Breast epithelium (tissue), 3 donors: ENCODE measurements around the gene TMED10.

Experiments
- POLR2A ChIP-seq: fragments of 450-650 bp; IDR thresholded peaks from one replicate; pipeline ENCODE4 v1.6.1; 2016; ENCODE audit warnings: antibody characterized with exemption, mild to moderate bottlenecking, moderate library complexity
- TF ChIP-seq, protein P1 (sequence below), 3 donors: fragments of 450-650 bp; IDR thresholded peaks; one replicate each; pipeline ENCODE4 v1.5.1; 2016 to 2017; ENCODE audit warnings: antibody characterized with exemption in 3 of 3, mild to moderate bottlenecking in 3 of 3, moderate library complexity in 3 of 3

DNA sequence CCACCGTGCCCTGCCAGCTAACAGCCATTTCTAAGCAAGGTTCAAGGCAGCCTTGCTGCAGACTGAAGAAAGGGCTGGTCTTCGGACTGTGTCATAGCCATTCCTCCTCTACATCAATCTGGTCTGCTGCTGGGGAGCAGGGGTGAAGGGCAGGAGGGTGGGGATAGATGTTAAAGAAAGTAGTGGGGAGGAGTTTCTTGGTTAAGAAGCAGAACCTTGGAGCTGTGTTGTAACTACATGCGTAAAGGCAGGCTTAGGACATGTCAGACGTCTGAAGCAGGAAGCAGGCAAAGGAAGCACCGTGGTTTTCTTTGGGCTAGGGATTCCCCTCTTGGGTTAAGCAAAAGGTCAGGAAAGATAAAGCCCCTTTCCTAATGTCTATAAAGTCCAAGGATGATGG, 31.5 kb downstream of the TMED10 start:
- no peak for TF ChIP-seq POLR2A
- TF ChIP-seq, protein P1, sequence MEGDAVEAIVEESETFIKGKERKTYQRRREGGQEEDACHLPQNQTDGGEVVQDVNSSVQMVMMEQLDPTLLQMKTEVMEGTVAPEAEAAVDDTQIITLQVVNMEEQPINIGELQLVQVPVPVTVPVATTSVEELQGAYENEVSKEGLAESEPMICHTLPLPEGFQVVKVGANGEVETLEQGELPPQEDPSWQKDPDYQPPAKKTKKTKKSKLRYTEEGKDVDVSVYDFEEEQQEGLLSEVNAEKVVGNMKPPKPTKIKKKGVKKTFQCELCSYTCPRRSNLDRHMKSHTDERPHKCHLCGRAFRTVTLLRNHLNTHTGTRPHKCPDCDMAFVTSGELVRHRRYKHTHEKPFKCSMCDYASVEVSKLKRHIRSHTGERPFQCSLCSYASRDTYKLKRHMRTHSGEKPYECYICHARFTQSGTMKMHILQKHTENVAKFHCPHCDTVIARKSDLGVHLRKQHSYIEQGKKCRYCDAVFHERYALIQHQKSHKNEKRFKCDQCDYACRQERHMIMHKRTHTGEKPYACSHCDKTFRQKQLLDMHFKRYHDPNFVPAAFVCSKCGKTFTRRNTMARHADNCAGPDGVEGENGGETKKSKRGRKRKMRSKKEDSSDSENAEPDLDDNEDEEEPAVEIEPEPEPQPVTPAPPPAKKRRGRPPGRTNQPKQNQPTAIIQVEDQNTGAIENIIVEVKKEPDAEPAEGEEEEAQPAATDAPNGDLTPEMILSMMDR (IDR thresholded peaks at IDR 0.05): no peak
